HepG2 (cell line): ENCODE results near the gene LCN2. TPM values are rescaled to one million over a fixed set of nuclear protein-coding genes. Genes with fewer than 3 reads are reported as not detected.

Source experiments
- FOXK2 ChIP-seq: fragments of 450-650 bp; IDR thresholded peaks from 2 replicates; pipeline ENCODE4 v1.6.1; 2016
- GFI1 ChIP-seq: sonication (generic); formaldehyde crosslinking; IDR thresholded peaks from 2 replicates; pipeline ENCODE4 v1.5.0; 2020; ENCODE audit warnings: missing genetic modification reagents, mild to moderate bottlenecking, borderline replicate concordance
- JUNB ChIP-seq: sonication (generic); formaldehyde crosslinking; IDR thresholded peaks from 2 replicates; pipeline ENCODE4 v1.8.0; 2022; ENCODE audit warnings: missing genetic modification reagents, mild to moderate bottlenecking, borderline replicate concordance
- KDM3A ChIP-seq: IDR thresholded peaks from 2 replicates; pipeline ENCODE4 v1.6.1; 2018; ENCODE audit warnings: low read depth, missing compliant biosample characterization
- LCORL ChIP-seq, 2 experiments: fragments of 450-650 bp in 1 of 2; sonication (generic) in 1 of 2; formaldehyde crosslinking in 1 of 2; IDR thresholded peaks; 2 replicates each; pipeline versions ENCODE4 v1.5.0 to v1.6.1; 2017 to 2020; ENCODE audit warnings: antibody characterized with exemption in 1 of 2, missing genetic modification reagents in 1 of 2
- MAZ ChIP-seq, 2 experiments: sonication (generic) in 1 of 2; formaldehyde crosslinking in 1 of 2; IDR thresholded peaks; 2 replicates each; pipeline versions ENCODE4 v1.5.0 to v1.6.1; 2012 to 2020; ENCODE audit warnings: low read depth in 2 of 2, mild to moderate bottlenecking in 2 of 2, borderline replicate concordance in 1 of 2, improper control_type of control experiment in 1 of 2, low read length in 1 of 2, missing genetic modification reagents in 1 of 2, moderate library complexity in 1 of 2
- NRL ChIP-seq: sonication (generic); formaldehyde crosslinking; IDR thresholded peaks from 2 replicates; pipeline ENCODE4 v1.5.0; 2020; ENCODE audit warnings: missing genetic modification reagents, mild to moderate bottlenecking, moderate library complexity, borderline replicate concordance
- PHF8 ChIP-seq: sonication (generic); formaldehyde crosslinking; IDR thresholded peaks from 2 replicates; pipeline ENCODE4 v1.5.0; 2020; ENCODE audit warnings: missing genetic modification reagents
- POLR2AphosphoS5 ChIP-seq: IDR thresholded peaks from 2 replicates; pipeline ENCODE4 v1.6.1; 2012; ENCODE audit warnings: low read depth, low read length
- PPARG ChIP-seq: conservative IDR thresholded peaks from 2 replicates; pipeline ENCODE4 v1.6.1; 2016; ENCODE audit warnings: missing biosample characterization, missing genetic modification reagents
- RCOR2 ChIP-seq: IDR thresholded peaks from 2 replicates; pipeline ENCODE4 v1.6.1; 2016; ENCODE audit warnings: missing biosample characterization, missing genetic modification reagents
- STAT5B ChIP-seq: sonication (generic); formaldehyde crosslinking; IDR thresholded peaks from 2 replicates; pipeline ENCODE4 v1.4.0; 2020; ENCODE audit warnings: missing genetic modification reagents
- ZBTB8A ChIP-seq: sonication (generic); formaldehyde crosslinking; IDR thresholded peaks from 2 replicates; pipeline ENCODE4 v1.4.0; 2020; ENCODE audit warnings: mild to moderate bottlenecking, low read depth, missing genetic modification reagents, borderline replicate concordance
- ZNF333 ChIP-seq: sonication (generic); formaldehyde crosslinking; IDR thresholded peaks from 2 replicates; pipeline ENCODE4 v1.4.0; 2020; ENCODE audit warnings: mild to moderate bottlenecking, missing genetic modification reagents, borderline replicate concordance
- ZNF570 ChIP-seq: sonication (generic); formaldehyde crosslinking; IDR thresholded peaks from 2 replicates; pipeline ENCODE4 v1.4.0; 2020; ENCODE audit warnings: mild to moderate bottlenecking, missing genetic modification reagents, borderline replicate concordance
- ZNF75D ChIP-seq: sonication (generic); formaldehyde crosslinking; IDR thresholded peaks from 2 replicates; pipeline ENCODE4 v1.8.1; 2023; ENCODE audit warnings: missing genetic modification reagents, mild to moderate bottlenecking, borderline replicate concordance
- ZNF790 ChIP-seq: sonication (generic); formaldehyde crosslinking; IDR thresholded peaks from 2 replicates; pipeline ENCODE4 v1.8.0; 2022; ENCODE audit warnings: missing genetic modification reagents, mild to moderate bottlenecking, borderline replicate concordance
- ZNF850 ChIP-seq: sonication (generic); formaldehyde crosslinking; conservative IDR thresholded peaks from 2 replicates; pipeline ENCODE4 v1.9.0; 2021; ENCODE audit warnings: mild to moderate bottlenecking, missing genetic modification reagents
- polyA plus RNA-seq, 8 experiments: library from polyadenylated mRNA; depleted of rRNA in 3 of 8; stranded (reverse) in 7 of 8; unstranded in 1 of 8; fragments of >200 nt; fragmentation: Illumina TruSeq in 4 of 8; extraction: Trizol in 4 of 8; gene quantifications; 2 replicates each; pipeline versions ENCODE4 v1.2.1 to v1.2.3, GENCODE V29; 2011 to 2016; ENCODE audit warnings: low read depth in 4 of 8, missing spikeins in 1 of 8, mixed read lengths in 1 of 8; ENCODE audit not compliant: insufficient read depth in 1 of 8
- total RNA-seq, 5 experiments: library from RNA; depleted of rRNA; stranded (reverse); fragments of >200 nt; fragmentation: Illumina TruSeq; extraction: Trizol; gene quantifications; 2 replicates each; pipeline ENCODE4 v1.2.3, GENCODE V29; 2016; ENCODE audit warnings: low read depth in 1 of 5
- TF ChIP-seq, protein P1 (sequence below): sonication (generic); formaldehyde crosslinking; IDR thresholded peaks from 2 replicates; pipeline ENCODE4 v1.4.0; 2020; ENCODE audit warnings: missing genetic modification reagents
- TF ChIP-seq, protein P2 (sequence below): sonication (generic); formaldehyde crosslinking; conservative IDR thresholded peaks from 2 replicates; pipeline ENCODE4 v1.4.0; 2020; ENCODE audit warnings: missing genetic modification reagents
- TF ChIP-seq, protein P3 (sequence below): sonication (generic); formaldehyde crosslinking; IDR thresholded peaks from 2 replicates; pipeline ENCODE4 v1.8.0; 2022; ENCODE audit warnings: missing genetic modification reagents, mild to moderate bottlenecking, moderate library complexity, borderline replicate concordance

LCN2 gene
- total and polyA plus RNA-seq, 2 of the 13 experiments (the other 11 are each of a cell fraction or from before 2014, with no cell fraction given), result 0.38 to 1.4 TPM

DNA sequence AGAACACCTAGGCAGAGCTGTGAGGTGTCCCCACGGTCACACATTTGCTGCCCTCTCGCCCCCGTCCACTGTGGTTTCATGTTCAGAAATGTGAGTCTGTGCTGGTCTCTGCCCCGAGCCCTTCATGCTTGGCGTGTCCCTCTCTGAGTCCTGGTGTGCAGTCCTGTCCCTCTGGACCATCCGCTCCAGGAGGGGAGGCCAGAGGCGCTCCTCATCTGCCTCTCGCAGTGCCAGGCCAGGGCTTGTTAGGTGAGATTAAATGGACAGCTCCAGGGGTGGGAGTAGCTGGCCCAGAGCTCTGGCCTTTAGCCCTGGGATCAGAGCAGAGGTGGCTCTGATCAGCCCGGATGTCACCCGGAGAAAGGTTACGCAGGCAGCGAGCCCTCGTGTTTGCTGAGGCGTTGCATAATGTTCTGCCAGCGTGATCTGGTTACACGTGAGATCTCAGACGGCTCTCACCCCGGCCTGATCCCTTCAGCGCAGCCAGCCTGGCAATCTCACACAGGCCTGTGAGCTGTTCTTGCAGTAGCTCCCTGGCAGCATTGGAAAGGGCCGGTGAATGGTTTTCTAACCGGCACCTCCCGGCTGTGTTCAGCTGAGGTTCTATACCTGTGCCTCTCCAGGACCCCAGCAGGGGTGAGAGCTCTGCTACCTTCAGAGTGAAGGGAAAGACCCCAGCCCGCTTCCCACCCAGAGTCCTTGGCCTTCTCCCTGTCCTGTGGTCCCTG is 46.2 kb upstream of the LCN2 start (continued):
- TF ChIP-seq ZNF570 (CRISPR knock-in tag), result 0 out of 2 replicates have a peak, but pooled peaks have one; percentile 39
- TF ChIP-seq, protein P1, sequence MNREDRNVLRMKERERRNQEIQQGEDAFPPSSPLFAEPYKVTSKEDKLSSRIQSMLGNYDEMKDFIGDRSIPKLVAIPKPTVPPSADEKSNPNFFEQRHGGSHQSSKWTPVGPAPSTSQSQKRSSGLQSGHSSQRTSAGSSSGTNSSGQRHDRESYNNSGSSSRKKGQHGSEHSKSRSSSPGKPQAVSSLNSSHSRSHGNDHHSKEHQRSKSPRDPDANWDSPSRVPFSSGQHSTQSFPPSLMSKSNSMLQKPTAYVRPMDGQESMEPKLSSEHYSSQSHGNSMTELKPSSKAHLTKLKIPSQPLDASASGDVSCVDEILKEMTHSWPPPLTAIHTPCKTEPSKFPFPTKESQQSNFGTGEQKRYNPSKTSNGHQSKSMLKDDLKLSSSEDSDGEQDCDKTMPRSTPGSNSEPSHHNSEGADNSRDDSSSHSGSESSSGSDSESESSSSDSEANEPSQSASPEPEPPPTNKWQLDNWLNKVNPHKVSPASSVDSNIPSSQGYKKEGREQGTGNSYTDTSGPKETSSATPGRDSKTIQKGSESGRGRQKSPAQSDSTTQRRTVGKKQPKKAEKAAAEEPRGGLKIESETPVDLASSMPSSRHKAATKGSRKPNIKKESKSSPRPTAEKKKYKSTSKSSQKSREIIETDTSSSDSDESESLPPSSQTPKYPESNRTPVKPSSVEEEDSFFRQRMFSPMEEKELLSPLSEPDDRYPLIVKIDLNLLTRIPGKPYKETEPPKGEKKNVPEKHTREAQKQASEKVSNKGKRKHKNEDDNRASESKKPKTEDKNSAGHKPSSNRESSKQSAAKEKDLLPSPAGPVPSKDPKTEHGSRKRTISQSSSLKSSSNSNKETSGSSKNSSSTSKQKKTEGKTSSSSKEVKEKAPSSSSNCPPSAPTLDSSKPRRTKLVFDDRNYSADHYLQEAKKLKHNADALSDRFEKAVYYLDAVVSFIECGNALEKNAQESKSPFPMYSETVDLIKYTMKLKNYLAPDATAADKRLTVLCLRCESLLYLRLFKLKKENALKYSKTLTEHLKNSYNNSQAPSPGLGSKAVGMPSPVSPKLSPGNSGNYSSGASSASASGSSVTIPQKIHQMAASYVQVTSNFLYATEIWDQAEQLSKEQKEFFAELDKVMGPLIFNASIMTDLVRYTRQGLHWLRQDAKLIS (CRISPR knock-in tag), result no peak; the same call in 1 of the 2 replicates
- no peak for TF ChIP-seq ZNF850 (CRISPR knock-in tag)
- TF ChIP-seq ZNF75D (CRISPR knock-in tag), result no peak
- 0 out of 2 replicates have a peak, but pooled peaks have one; percentile 70 for TF ChIP-seq ZBTB8A
- TF ChIP-seq ZNF333 (CRISPR knock-in tag), result peak; percentile 89; the same call in 1 of the 2 replicates
- peak; percentile 91 for TF ChIP-seq RCOR2
- TF ChIP-seq PHF8, result peak; percentile 59
- no peak for TF ChIP-seq LCORL (IDR thresholded peaks at IDR 0.05)
- TF ChIP-seq LCORL (CRISPR knock-in tag; IDR thresholded peaks at IDR 0.05), result peak; percentile 97
- TF ChIP-seq, protein P2, sequence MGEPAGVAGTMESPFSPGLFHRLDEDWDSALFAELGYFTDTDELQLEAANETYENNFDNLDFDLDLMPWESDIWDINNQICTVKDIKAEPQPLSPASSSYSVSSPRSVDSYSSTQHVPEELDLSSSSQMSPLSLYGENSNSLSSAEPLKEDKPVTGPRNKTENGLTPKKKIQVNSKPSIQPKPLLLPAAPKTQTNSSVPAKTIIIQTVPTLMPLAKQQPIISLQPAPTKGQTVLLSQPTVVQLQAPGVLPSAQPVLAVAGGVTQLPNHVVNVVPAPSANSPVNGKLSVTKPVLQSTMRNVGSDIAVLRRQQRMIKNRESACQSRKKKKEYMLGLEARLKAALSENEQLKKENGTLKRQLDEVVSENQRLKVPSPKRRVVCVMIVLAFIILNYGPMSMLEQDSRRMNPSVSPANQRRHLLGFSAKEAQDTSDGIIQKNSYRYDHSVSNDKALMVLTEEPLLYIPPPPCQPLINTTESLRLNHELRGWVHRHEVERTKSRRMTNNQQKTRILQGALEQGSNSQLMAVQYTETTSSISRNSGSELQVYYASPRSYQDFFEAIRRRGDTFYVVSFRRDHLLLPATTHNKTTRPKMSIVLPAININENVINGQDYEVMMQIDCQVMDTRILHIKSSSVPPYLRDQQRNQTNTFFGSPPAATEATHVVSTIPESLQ (CRISPR knock-in tag), result 0 out of 2 replicates have a peak, but pooled peaks have one; percentile 48
- peak; percentile 90 for TF ChIP-seq KDM3A (CRISPR knock-in tag)
- TF ChIP-seq NRL (CRISPR knock-in tag), result peak; percentile 45; the same call in 1 of the 2 replicates
- TF ChIP-seq POLR2AphosphoS5, result no peak; the same call in 1 of the 2 replicates
- TF ChIP-seq PPARG, result peak; percentile 98
- peak; percentile 98; the same call in 1 of the 2 replicates for TF ChIP-seq ZNF790 (CRISPR knock-in tag)
- TF ChIP-seq, protein P3, sequence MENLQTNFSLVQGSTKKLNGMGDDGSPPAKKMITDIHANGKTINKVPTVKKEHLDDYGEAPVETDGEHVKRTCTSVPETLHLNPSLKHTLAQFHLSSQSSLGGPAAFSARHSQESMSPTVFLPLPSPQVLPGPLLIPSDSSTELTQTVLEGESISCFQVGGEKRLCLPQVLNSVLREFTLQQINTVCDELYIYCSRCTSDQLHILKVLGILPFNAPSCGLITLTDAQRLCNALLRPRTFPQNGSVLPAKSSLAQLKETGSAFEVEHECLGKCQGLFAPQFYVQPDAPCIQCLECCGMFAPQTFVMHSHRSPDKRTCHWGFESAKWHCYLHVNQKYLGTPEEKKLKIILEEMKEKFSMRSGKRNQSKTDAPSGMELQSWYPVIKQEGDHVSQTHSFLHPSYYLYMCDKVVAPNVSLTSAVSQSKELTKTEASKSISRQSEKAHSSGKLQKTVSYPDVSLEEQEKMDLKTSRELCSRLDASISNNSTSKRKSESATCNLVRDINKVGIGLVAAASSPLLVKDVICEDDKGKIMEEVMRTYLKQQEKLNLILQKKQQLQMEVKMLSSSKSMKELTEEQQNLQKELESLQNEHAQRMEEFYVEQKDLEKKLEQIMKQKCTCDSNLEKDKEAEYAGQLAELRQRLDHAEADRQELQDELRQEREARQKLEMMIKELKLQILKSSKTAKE (CRISPR knock-in tag), result peak; percentile 96
- TF ChIP-seq STAT5B (CRISPR knock-in tag), result no peak
- peak; percentile 58; the same call in 1 of the 2 replicates for TF ChIP-seq JUNB (CRISPR knock-in tag)
- peak; percentile 92; the same call in 1 of the 2 replicates for TF ChIP-seq GFI1 (CRISPR knock-in tag)
- no peak for TF ChIP-seq FOXK2
- no peak for TF ChIP-seq MAZ (IDR thresholded peaks at IDR 0.05; ENCODE audit: borderline replicate concordance, low read depth, low read length)
- peak; percentile 96 for TF ChIP-seq MAZ (CRISPR knock-in tag; IDR thresholded peaks at IDR 0.05; ENCODE audit: low read depth)
